ENCODE data around the gene CDK2. TPM values are rescaled to one million over a fixed set of nuclear protein-coding genes. Genes with fewer than 3 reads are reported as not detected.
"Not testable (repeated sequence)": the region's sequence is repeated elsewhere in the genome, so short reads cannot be mapped to it uniquely, and the experiment has no call there.

The CDK2 gene
- total RNA-seq, 1 donor from 2014 or later: 21.4 TPM

DNA sequence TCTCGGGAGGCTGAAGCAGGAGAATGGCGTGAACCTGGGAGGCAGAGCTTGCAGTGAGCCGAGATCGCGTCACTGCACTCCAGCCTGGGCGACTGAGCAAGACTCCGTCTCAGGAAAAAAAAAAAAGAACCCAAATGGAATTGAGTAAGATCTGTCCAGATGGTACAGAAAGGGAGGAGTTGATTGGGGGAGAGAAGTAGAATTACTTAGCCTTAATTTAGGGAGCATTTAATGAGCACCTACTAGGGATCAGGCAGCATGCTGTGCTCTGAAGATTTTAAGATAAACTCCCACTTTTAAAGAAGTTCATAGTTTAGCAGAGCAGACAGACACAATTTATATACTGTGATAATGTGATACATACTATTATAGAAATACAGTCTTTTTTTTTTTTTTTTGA lies 11.8 kb downstream of the CDK2 start:
- no peak for DNase-seq (ENCODE audit: low spot score)

DNA sequence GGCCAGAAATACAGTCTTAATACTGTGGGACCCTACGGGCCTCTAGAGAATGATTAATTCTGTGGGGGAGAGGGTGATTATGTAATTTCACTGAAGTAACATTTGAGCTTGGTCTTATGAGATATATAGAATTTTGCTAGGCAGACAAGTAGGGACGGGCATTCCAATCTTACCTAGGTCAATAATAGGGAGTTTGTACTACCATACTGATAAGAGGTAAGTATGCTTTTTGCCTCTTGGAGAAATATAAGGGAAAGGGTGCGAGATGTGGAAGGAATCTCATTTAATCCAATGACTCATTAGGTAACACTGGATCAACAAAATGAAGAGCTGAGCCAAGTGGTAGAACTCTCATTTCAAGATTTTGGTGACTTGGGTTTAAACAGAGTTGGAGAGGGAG lies 12.4 kb downstream of the CDK2 start:
- no peak for DNase-seq (ENCODE audit: low spot score)

DNA sequence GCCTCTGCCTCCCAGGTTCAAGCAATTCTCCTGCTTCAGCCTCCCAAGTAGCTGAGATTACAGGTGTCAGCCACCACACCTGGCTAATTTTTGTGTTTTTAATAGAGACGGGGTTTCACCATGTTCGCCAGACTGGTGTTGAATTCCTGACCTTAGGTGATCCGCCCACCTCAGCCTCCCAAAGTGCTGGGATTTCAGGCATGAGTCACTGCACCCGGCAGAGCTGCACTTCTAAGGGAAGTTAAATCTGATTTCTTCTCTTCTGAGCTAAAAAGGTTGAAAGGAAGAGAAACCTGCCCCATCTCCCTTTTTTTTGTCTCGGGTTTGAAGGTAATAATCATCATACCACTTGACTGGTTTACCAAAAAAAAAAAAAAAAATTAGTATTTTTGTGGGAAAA lies 15.3 kb downstream of the CDK2 start:
- not testable (repeated sequence) for DNase-seq (ENCODE audit: low spot score)

DNA sequence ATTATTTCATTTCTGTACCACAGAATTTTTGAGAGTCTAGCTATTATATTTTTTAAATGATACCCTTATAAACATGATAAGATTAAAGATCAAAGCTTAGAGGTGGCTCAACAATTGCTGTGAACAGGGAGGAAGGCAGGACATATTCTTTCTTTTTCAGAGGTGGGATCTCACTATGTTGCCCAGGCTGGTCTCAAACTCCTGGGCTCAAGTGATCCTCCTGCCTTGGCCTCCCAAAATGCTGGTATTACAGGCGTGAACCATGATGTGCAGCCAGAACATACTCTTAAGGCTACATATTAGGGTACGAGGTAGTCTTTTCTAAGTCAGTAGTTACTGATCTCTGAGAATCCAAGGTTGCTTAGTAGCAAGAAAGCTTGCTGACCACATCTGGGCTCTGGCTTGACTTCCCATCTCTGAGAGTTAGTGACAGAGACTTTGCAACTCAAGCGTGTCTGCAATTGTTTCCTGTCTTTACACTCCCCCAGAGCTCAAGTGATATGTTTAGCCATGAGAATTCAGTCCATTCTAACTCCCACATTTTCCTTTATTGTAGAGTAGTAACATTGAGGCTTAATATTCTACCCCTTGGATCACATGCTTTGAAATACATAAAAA lies 15.8 kb downstream of the CDK2 start:
- DNase-seq (ENCODE audit: low spot score): no peak

DNA sequence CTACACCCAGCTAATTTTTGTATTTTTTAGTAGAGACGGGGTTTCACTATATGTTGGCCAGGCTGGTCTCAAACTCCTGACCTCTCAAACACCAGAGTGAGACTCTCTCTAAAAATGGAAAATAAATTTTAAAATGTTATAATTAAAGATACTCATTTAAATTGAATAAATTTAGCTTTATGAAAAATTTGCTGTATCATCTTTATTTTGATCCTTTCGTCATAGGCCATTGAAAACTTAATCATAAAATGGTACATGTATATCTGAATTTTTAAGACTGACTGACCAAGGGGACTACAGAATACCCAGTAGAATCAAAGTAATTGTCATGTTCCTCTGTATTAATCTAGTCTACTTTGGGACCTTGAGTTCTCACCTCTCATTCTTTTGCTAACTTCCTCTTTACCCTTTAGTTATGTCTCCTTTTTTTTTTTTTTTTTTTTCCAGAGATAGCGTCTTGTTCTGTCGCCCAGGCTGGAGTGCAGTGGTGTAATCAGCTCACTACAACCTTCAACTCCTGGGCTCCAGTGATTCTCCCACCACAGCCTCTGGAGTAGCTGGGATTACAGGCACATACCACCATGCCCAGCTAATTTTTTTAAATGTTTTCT lies 16.7 kb downstream of the CDK2 start:
- no peak for DNase-seq (ENCODE audit: low spot score)

DNA sequence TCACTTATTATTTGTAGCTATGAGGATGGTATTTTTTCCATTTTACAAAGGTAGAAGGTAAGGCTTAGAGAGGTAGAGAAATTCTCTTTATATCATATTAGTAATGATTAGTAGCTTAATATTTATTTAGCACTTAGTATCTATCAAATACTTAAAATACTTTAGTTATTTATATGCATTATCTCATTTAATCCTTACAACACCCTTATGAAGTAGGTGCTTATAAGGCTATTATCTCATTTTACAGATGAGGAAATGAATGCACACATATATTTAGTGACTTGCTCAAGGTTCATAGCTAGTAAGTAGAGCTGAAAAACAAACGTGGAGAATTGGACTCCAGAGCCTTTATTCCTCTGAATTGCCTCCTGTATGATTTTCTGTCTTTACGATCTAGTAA lies 18.2 kb downstream of the CDK2 start:
- no peak for DNase-seq (ENCODE audit: low spot score)

DNA sequence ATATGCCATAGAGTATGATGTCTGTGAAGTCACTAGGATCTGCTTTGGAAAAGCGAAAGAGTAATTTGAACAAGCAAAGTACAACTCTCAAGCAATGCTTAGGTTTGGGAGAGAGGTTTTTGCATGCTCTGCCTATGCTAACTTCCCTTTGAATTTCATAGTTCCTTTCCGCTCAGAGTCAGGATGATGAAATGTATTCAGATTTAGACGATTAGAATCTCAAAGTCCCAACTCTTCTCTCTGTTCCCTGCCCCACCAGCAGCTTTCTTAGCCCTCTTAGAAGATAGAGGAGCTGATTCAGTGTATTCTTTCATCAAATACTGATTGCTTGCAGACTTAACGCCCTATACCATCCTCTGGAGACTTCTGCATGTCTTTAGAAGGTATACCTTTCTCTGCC lies 18.7 kb downstream of the CDK2 start:
- no peak for DNase-seq (ENCODE audit: low spot score)

DNA sequence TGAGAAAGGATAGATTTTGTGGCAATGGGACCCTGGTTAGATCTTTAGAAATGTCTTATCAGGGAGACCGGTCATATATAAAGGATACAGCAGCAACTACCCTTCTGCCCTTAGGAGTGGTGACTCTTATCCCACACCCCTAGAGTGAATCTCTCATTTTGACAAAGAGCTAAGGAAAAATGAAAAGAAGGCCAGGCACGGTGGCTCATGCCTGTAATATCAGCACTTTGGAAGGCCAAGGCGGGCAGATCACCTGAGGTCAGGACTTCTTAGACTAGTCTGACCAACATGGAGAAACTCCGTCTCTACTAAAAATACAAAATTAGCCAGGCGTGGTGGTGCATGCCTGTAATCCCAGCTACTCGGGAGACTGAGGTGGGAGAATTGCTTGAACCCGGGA lies 19.3 kb downstream of the CDK2 start:
- DNase-seq (ENCODE audit: low spot score): not testable (repeated sequence)

DNA sequence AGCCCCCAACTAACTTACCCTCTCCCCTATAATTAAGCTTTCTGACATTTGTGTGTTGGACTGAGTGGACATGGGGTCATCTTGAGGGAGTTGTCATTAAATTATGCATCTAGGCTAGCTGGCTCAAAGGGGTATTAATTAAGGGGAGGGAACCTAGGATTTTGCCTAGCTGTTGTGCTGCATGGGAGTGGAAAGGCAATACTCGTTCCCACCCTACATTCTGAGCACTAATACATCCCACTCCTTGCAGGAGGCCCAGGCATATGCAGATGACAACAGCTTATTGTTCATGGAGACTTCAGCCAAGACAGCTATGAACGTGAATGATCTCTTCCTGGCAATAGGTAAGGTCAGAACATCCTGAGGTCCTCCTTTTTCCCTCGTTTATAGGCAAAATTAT lies 24.5 kb downstream of the CDK2 start:
- no peak for DNase-seq (ENCODE audit: low spot score)

DNA sequence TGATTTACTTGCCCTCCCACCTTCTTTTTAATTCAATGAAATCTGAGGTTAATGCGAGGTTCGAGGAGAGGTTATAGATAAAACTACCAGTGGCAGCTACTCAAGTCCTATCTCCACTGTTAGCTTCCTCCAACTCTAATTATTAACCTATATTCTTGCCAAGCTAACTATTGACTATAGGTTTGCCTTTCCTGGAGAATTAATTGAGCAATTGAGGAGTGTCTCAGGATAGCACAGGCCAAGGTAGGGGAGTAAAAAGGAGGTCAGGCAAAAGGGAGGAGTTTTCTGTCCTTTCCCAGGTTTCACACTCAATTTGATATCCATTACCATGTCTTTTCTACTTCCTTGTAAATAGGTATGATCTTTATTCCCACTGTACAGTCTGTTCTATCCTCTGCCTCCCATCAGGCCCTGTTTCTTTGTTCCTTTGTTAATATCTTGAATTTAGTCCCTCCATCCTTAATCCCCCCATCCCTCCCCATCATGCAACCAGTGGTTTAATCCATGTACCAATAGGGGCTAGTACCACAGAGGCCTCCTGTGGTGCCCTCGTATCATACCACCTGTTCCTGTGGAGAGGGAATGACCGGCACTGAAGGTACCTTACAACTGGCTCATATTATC lies 26.7 kb downstream of the CDK2 start:
- DNase-seq (ENCODE audit: low spot score): no peak

DNA sequence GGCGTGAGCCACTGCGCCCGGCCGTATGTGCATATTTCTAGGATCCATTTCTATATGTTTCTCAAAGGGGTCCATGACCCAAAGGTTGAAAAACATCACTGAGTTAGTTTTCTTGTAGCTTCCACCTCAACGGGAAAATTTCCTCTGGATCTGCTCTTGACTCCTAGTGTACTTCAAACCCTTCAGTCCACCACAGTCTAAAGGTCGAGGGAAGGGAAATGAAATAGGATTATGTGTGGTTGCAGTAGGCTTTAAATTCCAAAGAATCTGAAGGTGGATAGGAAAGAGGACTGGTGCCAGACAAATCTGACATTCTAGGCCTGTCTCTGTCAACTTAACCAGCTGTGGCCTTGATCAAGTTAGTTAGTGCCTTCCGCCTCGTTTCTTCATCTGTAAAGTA lies 28.7 kb downstream of the CDK2 start:
- DNase-seq (ENCODE audit: low spot score): no peak

DNA sequence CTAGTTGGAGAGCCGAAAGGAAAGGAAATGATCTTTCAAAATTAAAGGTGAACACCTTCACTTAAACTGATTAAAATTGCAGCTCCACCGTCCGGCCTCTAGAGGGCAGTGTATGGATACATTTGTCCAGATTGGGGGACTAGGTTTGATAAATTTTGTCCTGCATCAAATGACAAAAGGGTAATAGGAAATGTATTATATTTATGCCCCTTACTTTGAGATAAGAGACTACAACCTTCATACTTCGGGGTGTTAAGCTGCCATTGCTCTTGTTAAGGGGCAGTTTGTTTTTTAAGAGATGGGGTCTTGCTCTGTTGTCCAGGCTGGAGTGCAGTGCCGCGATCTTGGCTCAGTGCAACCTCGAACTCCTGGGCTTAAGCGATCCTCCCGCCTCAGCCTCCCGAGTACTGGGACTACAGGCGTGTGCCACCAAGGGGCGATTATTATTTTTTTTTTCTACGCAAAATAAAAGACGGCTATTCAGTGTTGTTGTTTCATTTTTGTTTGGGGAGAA lies 29.6 kb downstream of the CDK2 start:
- DNase-seq (ENCODE audit: low spot score): no peak

DNA sequence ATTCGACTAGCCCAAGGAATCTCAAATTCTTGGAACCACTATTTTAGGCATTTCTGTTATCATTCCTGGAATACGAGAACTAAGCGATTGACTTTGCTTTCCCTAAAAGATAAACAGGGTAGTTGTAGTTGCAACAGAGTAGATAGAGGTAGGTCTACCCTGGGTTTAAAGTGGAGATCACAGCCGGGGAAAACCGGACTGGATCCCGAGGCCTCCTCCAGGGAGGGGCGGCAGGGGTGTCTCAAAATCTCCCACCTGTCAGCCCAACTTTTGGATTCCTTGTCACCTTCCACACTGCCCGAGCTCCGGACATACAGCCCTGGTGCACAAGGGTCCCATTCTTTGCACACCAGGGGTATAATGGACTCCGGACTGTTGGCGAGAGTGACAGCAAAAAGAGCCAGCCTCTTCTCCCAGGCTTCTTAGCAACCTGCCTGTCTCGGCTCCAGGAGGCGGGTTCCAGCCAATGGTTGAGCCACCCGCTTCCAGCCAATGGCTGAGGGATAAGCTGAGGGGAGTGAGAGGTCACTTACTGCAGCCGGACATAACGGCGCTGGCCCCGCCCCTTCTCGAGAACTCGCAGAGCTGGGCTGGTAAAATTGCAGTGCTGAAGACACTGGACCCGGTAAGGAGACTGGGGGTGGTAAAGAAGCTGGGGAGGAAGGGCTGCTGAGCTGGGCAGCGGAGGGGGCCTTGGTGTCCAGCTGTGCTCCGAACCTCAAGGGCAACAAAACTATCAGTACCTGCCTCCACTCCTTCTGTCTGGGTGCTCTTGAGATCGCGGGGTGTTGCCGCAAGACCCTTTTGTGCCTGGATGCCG lies 30.3 kb downstream of the CDK2 start, which contains the start of gene SUOX:
Gene SUOX, plus strand, starts transcription at position 562 of the 820 bp plus-strand sequence. CDS start 4,946 bp downstream, outside the sequence.
- peak; percentile 97 for DNase-seq (ENCODE audit: low spot score)

DNA sequence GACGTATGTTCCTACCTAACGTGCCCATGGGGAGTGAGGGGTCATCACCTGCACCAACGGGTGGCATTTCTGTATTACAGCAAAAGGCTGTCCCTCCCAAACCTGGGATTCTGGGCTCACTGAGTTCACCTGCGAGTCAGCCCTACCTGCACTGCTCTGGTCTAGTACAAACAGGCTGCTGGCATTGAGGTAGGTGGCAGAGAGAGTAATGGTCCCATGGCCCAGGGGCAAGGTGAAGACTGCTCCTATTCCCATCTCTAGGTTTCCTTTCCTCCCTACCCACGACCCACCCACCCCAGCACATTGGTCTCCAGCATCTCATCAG lies 30.9 kb downstream of the CDK2 start:
- no peak for DNase-seq (ENCODE audit: low spot score)

DNA sequence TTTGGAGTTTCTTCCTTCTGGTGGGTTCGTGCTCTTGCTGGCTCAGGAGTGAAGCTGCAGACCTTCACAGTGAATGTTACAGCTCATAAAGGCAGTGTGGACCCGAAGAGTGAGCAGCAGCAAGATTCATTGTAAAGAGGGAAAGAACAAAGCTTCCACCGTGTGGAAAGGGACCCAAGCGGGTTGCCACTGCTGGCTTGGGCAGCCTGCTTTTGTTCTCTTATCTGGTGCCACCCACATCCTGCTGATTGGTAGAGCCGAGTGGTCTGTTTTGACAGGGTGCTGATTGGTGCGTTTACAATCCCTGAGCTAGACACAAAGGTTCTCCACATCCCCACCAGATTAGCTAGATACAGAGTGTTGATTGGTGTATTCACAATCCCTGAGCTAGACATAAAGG lies 32.9 kb downstream of the CDK2 start:
- DNase-seq (ENCODE audit: low spot score): not testable (repeated sequence)

DNA sequence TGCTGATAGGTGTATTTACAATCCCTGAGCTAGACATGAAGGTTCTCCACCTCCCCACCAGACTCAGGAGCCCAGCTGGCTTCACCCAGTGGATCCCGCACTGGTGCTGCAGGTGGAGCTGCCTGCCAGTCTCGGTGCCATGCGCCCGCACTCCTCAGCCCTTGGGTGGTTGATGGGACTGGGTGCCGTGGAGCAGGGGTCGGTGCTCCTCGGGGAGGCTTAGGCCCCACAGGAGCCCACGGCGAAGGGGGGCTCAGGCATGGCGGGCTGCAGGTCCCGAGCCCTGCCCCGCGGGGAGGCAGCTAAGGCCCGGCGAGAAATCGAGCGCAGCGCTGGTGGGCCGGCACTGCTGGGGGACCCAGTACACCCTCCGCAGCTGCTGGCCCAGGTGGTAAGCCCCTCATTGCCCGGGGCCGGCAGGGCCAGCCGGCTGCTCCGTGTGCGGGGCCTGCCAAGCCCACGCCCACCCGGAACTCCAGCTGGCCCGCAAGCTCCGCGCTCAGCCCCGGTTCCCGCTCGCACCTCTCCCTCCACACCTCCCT lies 33.4 kb downstream of the CDK2 start:
- DNase-seq (ENCODE audit: low spot score): not testable (repeated sequence)

DNA sequence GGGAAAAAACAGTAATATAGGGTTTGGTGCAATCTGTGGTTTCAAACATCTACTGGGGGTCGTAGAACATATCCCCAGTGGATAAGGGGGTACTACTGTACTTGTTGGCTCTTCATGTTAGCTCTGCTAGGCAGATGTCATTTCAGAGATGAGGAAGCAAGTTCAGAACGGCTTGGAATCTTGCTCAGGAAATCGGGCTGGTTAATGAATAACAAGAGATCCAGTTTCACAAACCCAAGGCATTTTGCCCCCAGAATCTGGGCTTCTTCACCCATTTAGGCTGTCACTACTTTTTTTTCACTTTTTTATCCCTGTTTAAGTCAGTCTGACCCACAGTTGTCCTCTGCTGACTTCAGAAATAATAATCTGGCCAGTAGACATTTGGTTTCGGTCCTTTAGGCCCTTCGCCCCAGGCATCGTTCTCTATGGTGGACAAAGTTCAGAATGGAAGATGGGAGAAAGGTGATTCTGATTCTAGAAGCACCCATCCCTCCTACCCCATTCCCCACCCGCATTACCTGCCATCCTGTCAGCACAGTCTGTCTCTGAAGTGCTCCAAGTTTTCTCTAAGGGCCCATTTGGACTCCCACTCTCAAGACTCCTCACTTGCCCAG lies 35.0 kb downstream of the CDK2 start:
- DNase-seq (ENCODE audit: low spot score): no peak

DNA sequence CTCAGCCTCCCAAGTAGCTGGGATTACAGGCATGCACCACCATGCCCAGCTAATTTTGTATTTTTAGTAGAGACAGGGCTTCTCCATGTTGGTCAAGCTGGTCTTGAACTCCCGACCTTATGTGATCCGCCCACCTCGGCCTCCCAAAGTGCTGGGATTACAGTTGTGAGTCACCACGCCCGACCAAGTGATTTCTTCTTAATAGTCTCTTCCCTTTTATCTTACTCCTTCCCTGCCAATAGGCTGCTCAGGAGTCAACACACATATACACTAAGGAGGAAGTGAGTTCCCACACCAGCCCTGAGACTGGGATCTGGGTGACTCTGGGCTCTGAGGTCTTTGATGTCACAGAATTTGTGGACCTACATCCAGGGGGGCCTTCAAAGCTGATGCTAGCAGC lies 36.7 kb downstream of the CDK2 start:
- DNase-seq (ENCODE audit: low spot score): not testable (repeated sequence)

DNA sequence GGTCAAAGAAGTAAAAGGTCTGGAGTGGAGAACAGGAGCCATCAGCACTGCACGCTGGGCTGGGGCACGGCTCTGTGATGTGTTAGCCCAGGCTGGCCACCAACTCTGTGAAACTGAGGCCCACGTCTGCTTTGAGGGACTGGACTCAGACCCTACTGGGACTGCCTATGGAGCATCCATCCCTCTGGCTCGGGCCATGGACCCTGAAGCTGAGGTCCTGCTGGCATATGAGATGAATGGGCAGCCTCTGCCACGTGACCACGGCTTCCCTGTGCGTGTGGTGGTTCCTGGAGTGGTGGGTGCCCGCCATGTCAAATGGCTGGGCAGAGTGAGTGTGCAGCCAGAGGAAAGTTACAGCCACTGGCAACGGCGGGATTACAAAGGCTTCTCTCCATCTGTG lies 37.6 kb downstream of the CDK2 start:
- DNase-seq (ENCODE audit: low spot score): no peak

DNA sequence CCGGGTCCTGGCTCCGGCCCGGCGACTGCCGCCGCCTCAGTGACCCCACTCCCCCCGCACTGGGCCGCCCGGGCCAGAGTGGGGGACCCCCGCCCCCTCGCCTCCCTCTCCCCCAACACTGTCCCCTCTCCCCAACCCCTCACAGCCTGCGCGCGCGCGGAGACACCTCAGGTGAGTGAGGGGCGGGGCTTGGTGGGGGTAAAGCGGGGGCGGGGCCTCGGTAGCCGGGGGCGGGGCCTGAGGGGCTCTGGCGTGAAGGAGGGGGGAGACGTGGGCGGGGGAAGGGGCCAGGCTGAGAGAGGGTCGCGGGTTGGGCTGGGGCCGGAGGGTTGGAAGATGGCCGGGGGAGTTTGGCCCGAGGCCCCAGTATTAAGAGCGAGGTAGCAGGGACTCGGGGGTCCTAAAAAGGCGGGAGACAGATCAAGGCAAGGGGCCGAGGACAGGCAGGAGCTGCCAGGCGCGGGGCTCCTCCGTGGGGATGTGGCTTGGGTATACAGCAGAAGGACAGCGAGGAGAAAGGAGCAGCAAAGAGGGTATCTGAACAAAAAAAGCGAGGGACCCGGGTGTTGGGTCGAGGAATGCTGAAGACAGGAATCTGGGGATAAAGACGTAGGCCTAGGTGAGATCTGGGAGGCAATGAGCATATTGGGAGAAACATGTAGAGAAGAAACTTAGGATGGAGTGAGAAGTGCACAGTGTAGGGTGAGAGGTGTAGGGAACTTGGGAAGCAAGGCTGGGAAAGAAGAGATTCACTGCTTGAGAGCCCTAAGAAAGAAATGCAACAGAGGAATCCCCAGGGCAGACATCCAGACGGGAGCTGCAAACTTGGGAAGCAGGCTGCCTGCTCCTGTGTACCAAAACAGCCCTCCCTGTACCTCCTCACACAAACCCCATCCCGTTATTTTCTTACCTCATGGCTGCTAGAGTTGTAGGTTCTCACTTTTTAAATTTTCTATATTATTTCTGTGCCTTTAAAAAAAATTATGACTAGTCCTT lies 41.2 kb downstream of the CDK2 start:
- DNase-seq (ENCODE audit: low spot score): no peak
